Neural progenitor cell (in vitro differentiated cells): ENCODE results near the gene TNS3.

Experiments
- EZH2 ChIP-seq: fragments of 200-600 bp; sonication (generic); IDR thresholded peaks from 2 replicates; pipeline ENCODE4 v1.6.1; 2017; ENCODE audit warnings: antibody characterized with exemption, mild to moderate bottlenecking, moderate library complexity
- TF ChIP-seq, protein P1 (sequence below): fragments of 200-600 bp; sonication (generic); IDR thresholded peaks from 2 replicates; pipeline ENCODE4 v1.5.1; 2017; ENCODE audit warnings: antibody characterized with exemption, mild to moderate bottlenecking

DNA sequence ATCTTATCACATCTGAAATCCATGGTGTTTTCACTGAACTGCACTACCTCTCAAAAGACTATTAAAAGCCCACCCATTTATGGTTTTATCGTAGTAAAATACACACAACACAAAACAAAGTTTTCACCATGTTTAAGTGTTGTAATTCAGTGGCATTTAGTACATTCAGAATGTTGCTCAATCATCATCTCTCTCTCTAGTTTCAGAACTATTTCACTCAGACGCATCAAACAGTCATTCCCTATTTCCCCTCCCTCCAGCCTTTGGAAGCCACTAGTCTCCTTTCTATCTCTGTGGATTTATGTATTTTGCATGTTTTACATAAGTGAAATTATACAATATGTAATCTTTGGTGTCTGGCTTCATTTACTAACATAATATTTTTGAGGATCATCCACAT, 332.6 kb downstream of the TNS3 start:
- TF ChIP-seq, protein P1, sequence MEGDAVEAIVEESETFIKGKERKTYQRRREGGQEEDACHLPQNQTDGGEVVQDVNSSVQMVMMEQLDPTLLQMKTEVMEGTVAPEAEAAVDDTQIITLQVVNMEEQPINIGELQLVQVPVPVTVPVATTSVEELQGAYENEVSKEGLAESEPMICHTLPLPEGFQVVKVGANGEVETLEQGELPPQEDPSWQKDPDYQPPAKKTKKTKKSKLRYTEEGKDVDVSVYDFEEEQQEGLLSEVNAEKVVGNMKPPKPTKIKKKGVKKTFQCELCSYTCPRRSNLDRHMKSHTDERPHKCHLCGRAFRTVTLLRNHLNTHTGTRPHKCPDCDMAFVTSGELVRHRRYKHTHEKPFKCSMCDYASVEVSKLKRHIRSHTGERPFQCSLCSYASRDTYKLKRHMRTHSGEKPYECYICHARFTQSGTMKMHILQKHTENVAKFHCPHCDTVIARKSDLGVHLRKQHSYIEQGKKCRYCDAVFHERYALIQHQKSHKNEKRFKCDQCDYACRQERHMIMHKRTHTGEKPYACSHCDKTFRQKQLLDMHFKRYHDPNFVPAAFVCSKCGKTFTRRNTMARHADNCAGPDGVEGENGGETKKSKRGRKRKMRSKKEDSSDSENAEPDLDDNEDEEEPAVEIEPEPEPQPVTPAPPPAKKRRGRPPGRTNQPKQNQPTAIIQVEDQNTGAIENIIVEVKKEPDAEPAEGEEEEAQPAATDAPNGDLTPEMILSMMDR = no peak
- TF ChIP-seq EZH2 = no peak
